Muscle of leg (tissue), 11 donors: ENCODE data around the gene MAP1S. TPM values are rescaled to one million over a fixed set of nuclear protein-coding genes. Genes with fewer than 3 reads are reported as not detected.

Experiments used
- DNase-seq: peaks from one replicate; pipeline ENCODE4 v3.0.0; 2013
- H3K27ac ChIP-seq: one replicate; pipeline ENCODE4 v1.5.1; 2013; ENCODE audit warnings: mild to moderate bottlenecking, low read length, control low read depth
- H3K27me3 ChIP-seq: one replicate; pipeline ENCODE4 v1.6.1; 2013; ENCODE audit warnings: low read length; ENCODE audit not compliant: control insufficient read depth, insufficient read depth
- H3K36me3 ChIP-seq: one replicate; pipeline ENCODE4 v1.6.1; 2013; ENCODE audit warnings: low read length; ENCODE audit not compliant: control insufficient read depth, insufficient read depth
- H3K4me1 ChIP-seq: one replicate; pipeline ENCODE4 v1.6.1; 2013; ENCODE audit warnings: low read length; ENCODE audit not compliant: control insufficient read depth, insufficient read depth
- H3K4me3 ChIP-seq: one replicate; pipeline ENCODE4 v1.5.1; 2013; ENCODE audit warnings: low read length, control low read depth
- H3K9me3 ChIP-seq: replicated peaks from 2 replicates; pipeline ENCODE4 v1.6.1; 2013; ENCODE audit warnings: low read depth, low read length; ENCODE audit not compliant: control insufficient read depth
- WGBS: methylation state at CpG from one replicate; pipeline ENCODE4 v1.1.5; 2013; ENCODE audit warnings: missing lambda C conversion rate; ENCODE audit not compliant: insufficient coverage; 5-methylcytosine and 5-hydroxymethylcytosine counted together
- polyA plus RNA-seq, 8 donors: library from polyadenylated mRNA; unstranded; fragments of 120-200 nt; gene quantifications; one replicate each; pipeline versions ENCODE4 v1.2.1 to v1.2.3, GENCODE V29; 2013; ENCODE audit warnings: inconsistent platforms in 1 of 8, low replicate concordance in 1 of 8; ENCODE audit not compliant: insufficient read length in 8 of 8, insufficient read depth in 1 of 8
- total RNA-seq: library from RNA; stranded (reverse); fragments of 120-200 nt; gene quantifications from one replicate; pipeline ENCODE4 v1.2.4, GENCODE V29; 2013

The MAP1S gene
- total and polyA plus RNA-seq, 9 donors = 14.1 to 51.6 (median 33.7) TPM

DNA sequence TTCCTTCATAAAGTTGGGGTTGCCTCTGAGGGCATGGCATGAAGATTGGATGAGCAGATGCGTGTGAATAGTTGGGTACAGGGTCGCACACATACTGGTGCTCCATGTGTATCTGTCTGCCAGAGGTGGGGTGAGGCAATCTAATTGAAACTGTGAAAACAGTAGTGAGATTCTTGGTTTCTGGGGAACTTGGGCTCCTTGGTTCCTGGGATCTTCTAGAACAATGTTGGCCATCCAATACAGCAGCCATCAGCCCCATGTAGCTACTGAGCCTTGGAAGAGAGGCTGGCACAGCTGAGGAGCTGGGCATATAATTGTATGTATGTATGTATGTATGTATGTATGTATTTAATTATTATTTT is 32.6 kb downstream of the MAP1S start:
- H3K27ac ChIP-seq = no peak overlapping the region
- no peaks in the 10 kb centered on the region for H3K36me3 ChIP-seq
- WGBS = no CpG with 5 or more reads among the region's 2 CpGs
- H3K4me3 ChIP-seq = no peak overlapping the region
- H3K4me1 ChIP-seq = peaks cover 14% of the 10 kb centered on the region
- H3K27me3 ChIP-seq = no peaks in the 10 kb centered on the region
- DNase-seq = no peak
- no peaks in the 10 kb centered on the region for H3K9me3 ChIP-seq

DNA sequence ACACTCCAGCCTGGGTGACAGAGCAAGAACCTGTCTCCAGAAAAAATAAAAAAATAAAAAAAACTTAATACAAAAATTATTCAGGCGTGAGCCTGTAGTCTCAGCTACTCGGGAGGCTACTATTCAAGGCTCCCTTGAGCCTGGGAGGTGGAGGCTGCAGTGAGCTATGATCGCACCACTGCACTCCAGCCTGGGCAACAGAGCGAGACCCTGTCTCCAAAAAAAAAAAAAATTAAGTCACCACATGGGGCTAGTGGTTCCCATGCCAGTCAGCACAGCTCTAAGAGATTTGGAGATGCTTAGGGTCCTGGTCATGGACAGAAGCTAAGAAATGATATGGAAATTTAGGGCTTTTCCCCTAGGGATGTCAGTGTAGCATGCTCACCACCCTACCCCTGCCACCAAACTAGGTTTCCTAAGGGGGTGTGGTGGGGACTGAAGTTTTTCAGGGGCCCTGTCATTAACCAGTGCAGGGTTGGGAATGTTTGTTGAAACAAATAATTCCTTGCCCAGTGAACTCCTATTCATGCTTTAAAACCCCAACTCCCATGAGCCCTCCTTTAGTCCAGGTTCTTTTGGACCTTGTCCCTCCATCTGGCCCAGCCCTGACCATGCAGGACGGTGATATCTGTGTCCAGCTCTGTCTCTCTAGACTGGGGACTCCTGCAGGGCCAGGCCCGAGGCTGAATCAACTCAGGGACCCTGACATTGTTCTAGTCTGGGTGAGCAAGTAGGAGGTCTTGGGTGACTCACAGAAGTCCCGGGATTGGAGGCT is 33.8 kb downstream of the MAP1S start:
- H3K9me3 ChIP-seq = no peaks in the 10 kb centered on the region
- no peak for DNase-seq
- no peak overlapping the region for H3K4me3 ChIP-seq
- no peak overlapping the region for H3K27ac ChIP-seq
- peaks cover 14% of the 10 kb centered on the region for H3K4me1 ChIP-seq
- no peaks in the 10 kb centered on the region for H3K36me3 ChIP-seq
- H3K27me3 ChIP-seq = no peaks in the 10 kb centered on the region
- WGBS = 57% methylated on average over 1 of the region's 7 CpGs

DNA sequence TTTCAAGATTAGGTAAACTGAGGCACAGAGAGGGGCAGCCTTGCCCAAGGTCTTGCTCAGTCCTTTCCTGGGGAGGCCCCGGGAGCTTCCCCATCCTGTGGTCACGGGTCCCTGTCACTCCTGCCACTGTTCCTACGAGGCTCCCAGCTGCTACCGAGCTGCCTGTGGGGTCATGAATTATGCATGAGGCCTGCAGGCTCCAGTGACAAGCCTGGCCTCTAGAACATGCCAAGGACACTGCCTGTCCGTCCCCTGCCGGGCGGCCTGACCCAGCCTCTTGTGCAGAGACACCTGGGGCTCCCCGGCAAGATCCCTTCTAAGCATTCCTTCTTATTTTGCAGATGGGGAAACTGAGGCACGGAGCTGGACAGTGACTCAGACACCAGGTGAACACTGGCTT is 34.7 kb downstream of the MAP1S start:
- no peak overlapping the region for H3K27ac ChIP-seq
- H3K4me3 ChIP-seq = no peak overlapping the region
- H3K4me1 ChIP-seq = peaks cover 14% of the 10 kb centered on the region
- WGBS = 64% methylated on average over 9 of the region's 9 CpGs
- no peaks in the 10 kb centered on the region for H3K36me3 ChIP-seq
- DNase-seq = no peak
- no peaks in the 10 kb centered on the region for H3K27me3 ChIP-seq
- no peaks in the 10 kb centered on the region for H3K9me3 ChIP-seq

- WGBS = no CpG with 5 or more reads among the region's 5 CpGs
- Histone ChIP-seq H3K27me3 (no peaks in the 10 kb centered on the region), H3K9me3 (no peaks in the 10 kb centered on the region), H3K27ac (no peak overlapping the region), H3K4me3 (no peak overlapping the region), H3K4me1 (peaks cover 14% of the 10 kb centered on the region), H3K36me3 (no peaks in the 10 kb centered on the region)
- DNase-seq = no peak
Observed at GRCh38 chr19:17754634-17755442, 35.6 kb downstream of the MAP1S start.

GRCh38 chr19:17755443-17755890 is 36.2 kb downstream of the MAP1S start:
- WGBS = no CpG with 5 or more reads among the region's 1 CpG
- H3K27ac ChIP-seq = no peak overlapping the region
- peaks cover 14% of the 10 kb centered on the region for H3K4me1 ChIP-seq

DNA sequence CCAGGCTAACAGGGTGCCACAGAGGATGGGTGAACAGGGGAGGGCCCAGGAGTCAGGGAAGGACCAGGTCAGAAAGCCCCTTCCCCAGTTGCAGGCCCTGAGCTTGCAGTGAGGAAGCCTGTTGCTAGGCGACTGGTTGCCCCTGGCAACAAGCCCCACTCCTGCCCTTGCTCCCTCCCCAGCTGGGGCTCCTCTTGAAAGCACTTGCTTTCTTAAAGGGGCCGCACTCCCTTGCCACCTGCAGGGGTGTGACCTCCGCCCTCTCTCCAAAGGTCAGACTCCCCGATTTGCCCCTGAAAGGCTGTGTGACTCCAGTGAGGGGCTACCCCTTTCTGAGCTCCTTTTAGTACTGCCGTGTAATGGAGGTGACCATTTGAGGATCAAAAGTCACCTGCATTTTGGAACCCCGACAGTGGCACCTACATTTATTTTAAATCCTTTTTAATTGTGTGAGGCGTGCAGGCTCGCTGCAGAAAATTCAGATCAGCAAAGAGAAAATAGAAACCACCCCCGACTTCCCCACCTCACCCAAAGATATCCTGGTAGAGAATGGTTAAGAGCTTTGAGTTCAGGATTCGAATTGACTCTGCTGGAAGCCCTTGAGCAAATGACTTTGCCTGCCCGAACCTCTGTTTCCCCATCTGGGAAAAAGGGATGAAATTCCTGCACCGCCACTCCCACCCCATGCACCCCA is 36.8 kb downstream of the MAP1S start:
- no peak for DNase-seq
- WGBS = 0% methylated on average over 1 of the region's 12 CpGs

More at GRCh38 chr19:17755443-17755890, 36.2 kb downstream of the MAP1S start:
- Histone ChIP-seq H3K4me3 (no peak overlapping the region), H3K9me3 (no peaks in the 10 kb centered on the region), H3K36me3 (no peaks in the 10 kb centered on the region), H3K27me3 (no peaks in the 10 kb centered on the region)
- DNase-seq = no peak

DNA sequence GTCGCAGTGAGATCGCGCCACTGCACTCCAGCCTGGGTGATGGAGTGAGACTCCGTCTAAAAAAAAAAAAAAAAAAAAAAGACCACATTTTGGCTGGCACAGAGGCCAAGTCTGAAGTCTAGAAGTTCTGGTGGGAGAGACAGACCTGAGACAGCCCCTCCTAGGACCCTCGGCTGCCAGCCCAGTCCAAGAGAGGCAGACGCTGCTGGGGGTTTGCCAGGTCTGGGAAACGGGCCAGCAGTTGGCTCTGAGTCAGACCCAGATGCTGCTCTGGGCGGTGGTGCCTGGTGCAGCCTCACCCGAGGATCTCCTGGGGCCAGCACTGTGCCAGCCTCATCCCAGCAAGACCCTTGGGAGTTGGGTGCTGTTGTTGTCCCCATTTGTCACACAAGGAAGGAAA is 37.8 kb downstream of the MAP1S start:
- peak; percentile 44 for DNase-seq
- WGBS = 38% methylated on average over 8 of the region's 9 CpGs
- Histone ChIP-seq H3K9me3 (no peaks in the 10 kb centered on the region), H3K4me1 (peaks cover 14% of the 10 kb centered on the region), H3K27ac (no peak overlapping the region), H3K4me3 (no peak overlapping the region), H3K27me3 (no peaks in the 10 kb centered on the region), H3K36me3 (no peaks in the 10 kb centered on the region)

More for the DNA sequence above, 36.8 kb downstream of the MAP1S start:
- Histone ChIP-seq H3K27ac (no peak overlapping the region), H3K4me1 (peaks cover 14% of the 10 kb centered on the region), H3K9me3 (no peaks in the 10 kb centered on the region), H3K36me3 (no peaks in the 10 kb centered on the region), H3K27me3 (no peaks in the 10 kb centered on the region), H3K4me3 (no peak overlapping the region)

DNA sequence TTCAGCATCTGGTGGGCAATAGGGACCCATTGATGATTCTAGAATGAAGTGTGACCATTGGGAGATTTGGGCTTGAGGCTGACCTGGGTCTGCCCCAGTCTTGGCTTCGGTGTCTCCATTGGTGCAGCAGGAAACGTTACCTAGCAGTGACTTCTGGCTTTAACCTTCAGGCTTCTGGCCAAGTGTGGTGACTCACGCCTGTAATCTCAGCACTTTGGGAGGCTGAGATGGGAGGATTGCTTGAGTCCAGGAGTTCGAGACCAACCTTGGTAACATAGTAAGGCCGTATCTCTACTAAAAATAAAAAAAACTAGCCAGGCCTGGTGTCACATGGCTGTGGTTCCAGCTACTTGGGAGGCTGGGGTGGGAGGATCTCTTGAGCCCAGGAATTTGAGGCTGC is 39.2 kb downstream of the MAP1S start:
- WGBS = 50% methylated on average over 1 of the region's 5 CpGs
- H3K27me3 ChIP-seq = no peaks in the 10 kb centered on the region
- peaks cover 14% of the 10 kb centered on the region for H3K4me1 ChIP-seq
- no peak overlapping the region for H3K27ac ChIP-seq
- DNase-seq = no peak
- no peaks in the 10 kb centered on the region for H3K9me3 ChIP-seq
- no peak overlapping the region for H3K4me3 ChIP-seq
- H3K36me3 ChIP-seq = no peaks in the 10 kb centered on the region

- H3K4me3 ChIP-seq = no peak overlapping the region
- H3K27me3 ChIP-seq = no peaks in the 10 kb centered on the region
- H3K4me1 ChIP-seq = peaks cover 4% of the 10 kb centered on the region
- H3K9me3 ChIP-seq = no peaks in the 10 kb centered on the region
- DNase-seq = no peak
- 100% methylated on average over 1 of the region's 4 CpGs for WGBS
- H3K27ac ChIP-seq = no peak overlapping the region
- H3K36me3 ChIP-seq = no peaks in the 10 kb centered on the region
Observed at GRCh38 chr19:17761148-17761547, 41.9 kb downstream of the MAP1S start.
